ENCODE results near the gene CHRNA10.

DNA sequence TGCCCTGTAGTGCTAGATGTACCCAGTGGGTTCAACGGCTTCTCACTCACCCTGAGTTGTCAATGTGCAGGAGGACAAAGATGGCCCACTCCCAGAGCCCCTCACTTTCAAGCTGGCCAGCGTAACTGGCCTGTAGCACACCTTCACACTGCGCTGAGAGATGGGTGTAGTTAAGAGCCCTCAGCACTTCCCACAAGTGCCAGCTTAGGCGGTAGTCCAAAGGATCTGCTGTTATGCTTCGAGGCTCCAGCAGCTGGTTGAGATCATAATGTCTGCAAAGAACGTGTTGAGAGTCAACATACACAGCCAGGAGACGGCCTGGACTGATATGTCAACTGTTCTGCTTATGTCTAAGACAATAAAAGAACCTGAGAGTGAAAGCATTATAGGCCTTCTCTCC, 14.7 kb upstream of the CHRNA10 start:
- TF ChIP-seq CEBPB (IDR thresholded peaks at IDR 0.05; ENCODE audit: borderline replicate concordance, low read depth, low read length) (no peak), RFXAP (CRISPR knock-in tag; IDR thresholded peaks at IDR 0.05; ENCODE audit: borderline replicate concordance) (no peak), ZNF274 (CRISPR knock-in tag; IDR thresholded peaks at IDR 0.05) (no peak), ELK4 (CRISPR knock-in tag; IDR thresholded peaks at IDR 0.05; ENCODE audit: borderline replicate concordance) (no peak)
- TF ChIP-seq, protein P1, sequence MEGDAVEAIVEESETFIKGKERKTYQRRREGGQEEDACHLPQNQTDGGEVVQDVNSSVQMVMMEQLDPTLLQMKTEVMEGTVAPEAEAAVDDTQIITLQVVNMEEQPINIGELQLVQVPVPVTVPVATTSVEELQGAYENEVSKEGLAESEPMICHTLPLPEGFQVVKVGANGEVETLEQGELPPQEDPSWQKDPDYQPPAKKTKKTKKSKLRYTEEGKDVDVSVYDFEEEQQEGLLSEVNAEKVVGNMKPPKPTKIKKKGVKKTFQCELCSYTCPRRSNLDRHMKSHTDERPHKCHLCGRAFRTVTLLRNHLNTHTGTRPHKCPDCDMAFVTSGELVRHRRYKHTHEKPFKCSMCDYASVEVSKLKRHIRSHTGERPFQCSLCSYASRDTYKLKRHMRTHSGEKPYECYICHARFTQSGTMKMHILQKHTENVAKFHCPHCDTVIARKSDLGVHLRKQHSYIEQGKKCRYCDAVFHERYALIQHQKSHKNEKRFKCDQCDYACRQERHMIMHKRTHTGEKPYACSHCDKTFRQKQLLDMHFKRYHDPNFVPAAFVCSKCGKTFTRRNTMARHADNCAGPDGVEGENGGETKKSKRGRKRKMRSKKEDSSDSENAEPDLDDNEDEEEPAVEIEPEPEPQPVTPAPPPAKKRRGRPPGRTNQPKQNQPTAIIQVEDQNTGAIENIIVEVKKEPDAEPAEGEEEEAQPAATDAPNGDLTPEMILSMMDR (CRISPR knock-in tag; IDR thresholded peaks at IDR 0.05), result no peak
